HG03432 (cell line): Measurements from ENCODE around the gene DYNC1I2.

Source experiments
- ATAC-seq: cut with Tn5 transposase; IDR thresholded peaks from one replicate; pipeline ENCODE4 v1.9.1; 2021; ENCODE audit warnings: mild to moderate bottlenecking, moderate library complexity; ENCODE audit not compliant: unreplicated experiment

DYNC1I2 gene

DNA sequence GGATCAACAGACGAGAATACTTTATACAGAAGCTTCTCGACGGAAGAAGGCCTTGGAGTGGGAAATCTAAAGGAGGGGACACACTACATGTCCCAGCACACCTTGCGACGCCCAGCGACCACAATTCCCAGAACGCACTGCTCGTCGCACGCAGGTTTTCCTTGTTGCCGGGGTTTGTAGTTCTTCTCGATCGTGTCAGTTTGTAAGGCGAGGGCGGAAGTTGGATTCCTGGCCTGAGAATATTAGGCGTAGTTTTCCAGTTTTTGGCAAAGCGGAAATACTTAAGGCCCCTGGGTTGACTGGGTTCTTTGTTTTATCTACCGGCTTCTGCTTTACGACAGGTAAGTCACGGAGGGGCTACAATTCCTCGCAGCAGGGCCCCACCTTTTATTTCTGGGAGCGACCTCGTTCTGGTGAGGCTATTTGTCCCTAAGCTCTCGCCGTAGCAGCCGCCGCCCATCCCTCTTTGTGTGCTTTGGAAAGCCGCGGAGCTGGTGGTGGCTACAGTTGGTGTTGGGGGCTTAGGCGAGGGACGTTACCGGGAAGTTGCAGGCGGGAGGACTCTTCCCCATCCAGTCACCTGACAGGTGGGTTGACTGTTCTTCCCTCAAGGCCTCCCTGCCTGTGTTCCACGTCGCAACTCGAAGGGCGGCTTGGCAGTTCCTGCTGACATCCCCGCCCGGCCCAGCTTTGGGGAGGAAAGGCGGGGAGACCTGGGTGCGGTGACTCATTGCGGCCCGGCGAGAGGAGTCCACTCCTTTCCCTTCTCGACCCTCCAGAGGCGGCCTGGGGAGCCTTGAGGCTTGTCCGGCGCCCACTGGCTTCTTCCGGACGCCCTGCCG is at the start of gene DYNC1I2:
Gene DYNC1I2, plus strand, starts transcription at position 183 of the 842 bp plus-strand sequence. CDS start 2,687 bp downstream, outside the sequence.
- ATAC-seq: peak; percentile 94

DNA sequence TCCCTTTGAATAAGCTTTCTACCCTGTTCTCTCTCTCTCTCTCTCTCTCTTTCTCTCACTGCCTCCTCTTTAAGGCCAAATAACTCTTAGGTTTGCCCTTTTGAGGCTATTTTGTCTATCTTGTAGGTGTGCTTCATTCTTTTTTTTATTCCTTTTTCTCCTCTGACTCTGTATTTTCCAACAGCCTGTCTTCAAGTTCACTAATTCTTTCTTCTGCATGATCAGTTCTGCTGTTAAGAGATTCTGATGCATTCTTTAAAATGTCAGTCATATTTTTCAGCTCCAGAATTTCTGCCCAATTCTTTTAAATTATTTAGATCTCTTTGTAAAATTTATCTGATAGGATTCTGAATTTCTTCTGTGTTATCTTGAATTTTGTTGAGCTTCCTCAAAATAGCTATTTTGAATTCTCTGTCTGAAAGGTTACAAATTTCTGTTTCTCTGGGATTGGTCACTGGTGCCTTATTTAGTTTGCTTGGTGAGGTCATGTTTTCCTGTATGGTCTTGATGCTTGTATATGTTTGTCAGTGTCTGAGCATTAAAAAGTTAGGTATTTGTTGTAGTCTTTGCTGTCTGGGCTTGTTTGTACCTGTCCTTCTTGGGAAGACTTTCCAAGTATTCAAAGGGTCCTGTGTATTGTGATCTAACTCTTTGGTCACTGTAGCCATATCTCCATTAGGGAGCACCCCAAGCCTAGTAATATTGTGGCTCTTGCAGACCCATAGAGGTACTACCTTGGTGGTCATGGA is 35.4 kb upstream of the DYNC1I2 start:
- no peak for ATAC-seq

DNA sequence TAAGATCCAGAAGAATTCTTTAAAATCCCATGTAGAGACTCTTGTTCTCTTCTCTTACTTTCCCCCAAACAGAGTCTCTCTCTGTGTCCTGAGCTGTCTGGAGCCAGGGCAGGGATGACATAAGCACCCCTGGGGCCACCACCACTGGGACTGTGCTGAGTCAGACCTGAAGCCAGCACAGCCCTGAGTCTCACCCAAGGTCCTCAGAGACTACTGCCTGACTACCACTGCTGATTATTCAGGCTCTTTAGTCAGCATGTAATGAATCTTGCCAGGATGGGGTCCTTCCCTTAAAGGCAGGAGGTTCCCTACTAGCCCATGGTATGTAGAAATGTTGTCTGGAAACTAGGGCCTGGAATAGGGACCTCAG is 34.9 kb upstream of the DYNC1I2 start:
- peak; percentile 84 for ATAC-seq

DNA sequence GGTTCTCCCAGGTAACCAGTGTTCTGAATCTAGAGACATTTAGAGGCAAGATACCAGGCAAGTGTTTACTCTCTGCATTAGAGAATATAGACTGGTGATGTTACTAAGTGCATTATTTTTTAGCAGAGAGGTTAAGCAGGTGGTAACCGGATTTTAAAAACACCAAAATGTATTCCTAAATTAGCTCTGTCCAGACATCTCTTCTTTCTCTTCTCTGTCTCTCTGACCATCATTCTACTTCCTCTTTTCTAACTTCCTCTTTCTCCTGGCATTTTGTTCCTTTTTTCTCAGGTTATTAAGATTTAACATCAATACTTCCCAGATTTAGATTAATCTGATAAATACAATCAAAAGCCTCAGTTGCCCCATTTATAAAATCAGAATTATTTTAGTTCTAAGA is 31.7 kb upstream of the DYNC1I2 start:
- ATAC-seq: peak; percentile 60

DNA sequence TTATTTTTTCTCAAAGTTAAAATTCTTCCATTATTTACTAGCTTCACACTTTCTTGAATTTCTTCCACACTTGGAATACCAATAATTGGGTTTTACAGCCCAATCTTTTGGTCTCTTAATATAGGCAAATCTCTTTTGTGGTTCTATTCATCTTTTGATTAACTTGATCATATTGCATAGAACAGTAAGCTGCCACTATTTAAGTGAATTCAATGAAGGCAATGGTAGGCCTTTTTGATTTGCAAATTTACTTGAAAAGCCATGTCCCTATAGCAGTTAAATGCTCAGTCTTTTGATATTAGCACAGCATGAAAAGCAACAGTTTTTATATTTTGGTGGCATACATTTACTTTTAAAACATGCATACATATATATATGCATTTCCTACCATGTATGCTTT is 20.2 kb upstream of the DYNC1I2 start:
- no peak for ATAC-seq

DNA sequence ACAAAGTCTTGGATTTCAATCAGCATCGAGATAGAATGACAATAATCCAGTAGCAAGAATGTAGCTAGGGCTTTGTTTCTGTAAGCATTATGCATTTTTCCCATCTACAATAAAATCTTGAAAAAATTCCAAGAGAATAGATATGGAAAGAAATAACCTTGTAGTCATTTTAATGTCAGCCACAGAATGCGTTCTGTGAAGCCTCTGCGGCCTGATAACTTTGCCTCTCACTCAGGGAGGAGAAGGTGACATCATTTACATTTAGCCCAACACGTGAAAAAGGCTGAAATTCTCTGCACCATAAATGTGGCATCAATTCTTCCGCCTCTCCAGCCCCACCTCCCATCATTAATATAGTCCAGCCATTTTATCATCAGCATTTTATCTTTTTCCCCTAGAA is 19.1 kb upstream of the DYNC1I2 start:
- no peak for ATAC-seq

DNA sequence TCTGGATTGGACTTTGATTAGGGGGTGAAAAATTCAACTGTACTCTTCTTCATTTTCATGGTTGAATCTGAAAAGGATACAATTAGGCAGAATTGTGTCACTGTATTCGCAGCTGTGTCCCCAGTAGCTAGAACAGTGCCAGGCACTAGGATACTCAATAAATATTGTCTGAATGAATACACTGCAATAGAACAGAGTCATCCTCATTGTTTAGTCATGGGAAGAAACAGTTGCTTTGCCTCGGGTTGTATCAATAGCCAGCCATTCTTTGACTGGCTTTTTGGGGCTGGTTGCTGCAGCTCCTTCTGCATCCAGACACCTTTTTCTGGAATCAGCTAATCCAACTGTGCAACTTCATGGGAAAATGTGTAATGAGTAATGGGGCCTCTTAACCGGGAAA is 18.1 kb upstream of the DYNC1I2 start:
- ATAC-seq: no peak

DNA sequence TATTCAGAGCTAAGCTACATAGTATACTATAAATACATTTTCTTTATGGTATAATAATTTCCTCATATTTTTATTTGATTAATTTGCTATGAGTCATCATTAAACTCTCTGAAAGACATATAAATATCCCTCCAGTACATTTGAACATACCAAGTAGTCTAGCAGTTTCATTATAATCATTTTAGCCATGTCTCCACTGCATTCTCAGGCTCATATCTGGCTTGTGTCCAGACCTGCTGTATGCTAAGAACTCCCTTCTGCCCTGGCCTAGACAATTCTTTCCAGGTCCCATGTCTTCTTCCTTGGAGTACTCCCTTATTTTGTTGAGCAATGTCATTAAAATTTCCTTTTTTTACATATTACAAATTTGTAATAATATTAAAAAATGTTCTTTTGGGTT is 16.6 kb upstream of the DYNC1I2 start:
- no peak for ATAC-seq

DNA sequence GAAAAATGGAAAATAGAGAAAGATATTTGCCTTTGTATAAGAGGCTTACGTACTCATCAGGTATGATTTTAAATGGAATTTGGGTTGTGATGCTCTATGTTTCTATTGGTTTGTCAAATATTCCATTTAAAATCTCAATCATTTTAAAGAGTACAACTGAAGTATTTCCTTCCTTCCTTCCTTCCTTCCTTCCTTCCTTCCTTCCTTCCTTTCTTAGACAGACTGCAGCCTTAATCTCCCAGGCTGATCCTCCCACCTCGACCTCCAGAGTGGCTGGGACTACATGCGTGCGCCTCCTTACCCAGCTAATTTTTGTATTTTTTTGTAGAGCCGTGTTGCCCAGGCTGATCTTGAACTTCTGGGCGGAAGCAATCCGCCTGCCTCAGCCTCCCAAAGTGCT is 15.4 kb upstream of the DYNC1I2 start:
- ATAC-seq: no peak

DNA sequence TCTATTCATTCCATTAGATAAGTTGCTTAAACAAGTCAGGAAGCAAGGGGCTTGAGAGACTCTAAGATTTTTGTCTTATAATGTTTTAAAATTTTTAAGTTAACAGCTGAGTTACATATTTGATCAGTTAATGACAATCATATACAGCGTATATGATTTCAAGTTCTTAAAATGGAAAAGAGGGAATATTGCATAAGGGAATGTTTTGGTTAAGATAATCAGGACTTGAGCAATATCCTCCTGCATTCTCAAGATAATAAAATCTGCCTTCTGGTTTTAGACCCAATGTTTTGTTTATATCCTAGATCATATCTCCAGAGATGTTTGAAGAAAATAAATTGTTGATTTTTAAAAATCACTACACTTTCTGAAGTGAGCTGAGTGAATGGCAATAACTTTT is 13.4 kb upstream of the DYNC1I2 start:
- ATAC-seq: no peak

DNA sequence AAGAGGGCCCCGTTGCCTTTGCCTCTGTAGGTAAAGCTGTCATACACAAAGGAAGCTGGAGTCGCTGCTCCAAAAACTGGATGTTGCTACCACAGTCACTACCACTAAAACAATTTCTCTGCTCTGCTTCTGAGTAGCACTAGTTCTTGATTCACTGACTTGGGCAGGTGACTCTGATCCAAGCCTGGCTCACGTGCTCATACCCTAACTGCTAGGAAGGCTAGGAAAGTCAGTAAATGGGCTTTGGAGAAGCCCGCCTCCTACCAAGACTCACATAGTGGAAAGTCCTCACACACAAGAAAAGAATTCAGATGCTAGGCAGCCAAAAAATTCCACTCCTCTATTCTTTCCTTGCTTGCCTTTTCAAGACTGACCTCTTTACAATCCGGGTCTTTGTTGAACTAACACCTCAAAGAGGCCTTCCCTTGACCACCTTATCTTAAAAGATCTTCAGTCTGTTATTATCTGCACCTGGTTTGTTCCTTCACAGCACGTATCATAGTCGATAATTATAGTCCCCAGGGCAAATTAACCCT is 11.4 kb upstream of the DYNC1I2 start:
- ATAC-seq: no peak

DNA sequence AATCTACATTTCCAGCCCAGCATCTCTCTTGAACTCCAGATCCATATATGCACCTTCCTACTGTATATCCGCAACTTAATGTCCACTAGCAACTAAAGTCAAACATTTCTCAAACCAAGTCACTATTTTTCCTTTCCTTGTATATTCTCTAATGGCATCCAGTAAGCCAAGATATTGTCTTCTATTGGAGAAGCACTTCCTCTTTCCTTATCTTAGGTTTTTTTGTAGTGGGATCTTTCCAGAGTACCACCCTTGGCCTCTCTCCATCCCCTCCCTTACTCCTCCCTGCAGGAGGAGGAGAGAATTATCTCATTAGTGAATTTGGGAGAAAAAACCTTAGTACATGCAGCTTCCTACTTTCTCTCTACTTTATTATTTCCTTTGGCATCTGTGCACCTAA is 8.7 kb upstream of the DYNC1I2 start:
- ATAC-seq: no peak

DNA sequence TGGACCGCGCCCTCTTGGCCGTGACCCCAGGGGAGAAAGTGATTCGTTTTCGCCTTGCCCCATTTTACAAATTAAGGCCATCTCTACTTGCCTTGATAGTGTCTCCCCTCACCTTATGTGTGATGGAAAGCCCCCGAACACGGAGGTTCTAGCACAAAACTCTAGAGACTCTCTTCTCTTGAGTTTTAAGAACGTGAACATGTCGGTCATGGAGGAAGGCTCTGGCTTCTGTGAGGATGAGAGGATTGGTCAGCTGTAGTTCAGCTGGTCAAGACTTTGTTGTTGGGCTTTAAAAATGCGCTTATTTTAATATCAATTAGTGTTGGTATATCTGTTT is 828 bp downstream of the DYNC1I2 start:
- ATAC-seq: peak; percentile 9

DNA sequence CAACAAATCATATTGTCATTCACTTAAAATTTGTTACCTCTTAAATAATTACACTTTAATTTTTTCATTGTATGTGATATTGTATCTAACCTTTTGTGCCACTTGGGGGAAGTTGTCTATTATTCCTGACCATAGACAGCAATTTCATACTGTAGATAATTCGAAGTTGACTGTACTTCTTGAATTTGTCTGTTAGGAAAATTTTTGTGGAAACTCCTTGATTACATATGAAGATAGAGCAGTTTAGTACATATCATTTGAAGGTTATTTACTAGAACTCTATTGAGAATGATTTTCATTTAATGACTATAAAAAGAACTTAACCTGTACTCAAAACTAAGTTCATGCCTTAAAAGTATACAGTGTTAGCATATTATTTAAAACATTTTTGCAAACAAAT is 5.1 kb downstream of the DYNC1I2 start:
- ATAC-seq: no peak

DNA sequence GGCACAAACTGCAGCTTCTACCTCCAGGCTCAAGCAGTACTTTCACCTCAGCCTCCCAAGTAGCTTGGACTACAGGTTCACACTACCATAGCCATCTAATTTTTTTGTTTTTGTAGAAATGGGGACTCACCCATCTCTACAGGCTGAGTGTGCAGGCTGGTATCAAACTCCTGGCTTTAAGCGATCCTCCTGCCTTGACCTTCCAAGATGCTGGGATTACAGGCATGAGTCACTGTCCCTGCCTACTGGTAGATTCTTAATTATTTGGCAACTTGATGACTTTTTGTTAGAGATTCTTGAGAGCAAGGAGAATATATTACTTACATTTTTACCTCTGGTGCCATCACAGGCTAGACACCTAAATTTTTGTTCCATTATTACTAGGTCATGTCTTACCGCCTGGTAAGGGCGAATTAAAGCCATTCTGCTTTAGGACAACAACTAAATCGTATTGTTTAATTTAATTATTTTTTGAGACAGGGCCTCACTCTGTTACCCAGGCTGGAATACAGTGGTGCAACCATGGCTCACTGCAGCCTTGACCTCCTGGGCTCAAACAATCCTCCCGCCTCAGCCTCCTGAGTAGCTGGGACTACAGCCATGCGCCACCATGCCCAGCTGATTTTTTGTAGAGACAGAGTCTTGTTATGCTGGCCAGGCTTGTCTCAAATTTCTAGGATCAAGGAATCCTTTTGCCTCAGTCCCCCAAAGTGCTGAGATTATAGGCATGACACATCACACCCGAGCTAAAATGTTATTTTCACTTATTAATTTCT is 15.7 kb downstream of the DYNC1I2 start:
- no peak for ATAC-seq

DNA sequence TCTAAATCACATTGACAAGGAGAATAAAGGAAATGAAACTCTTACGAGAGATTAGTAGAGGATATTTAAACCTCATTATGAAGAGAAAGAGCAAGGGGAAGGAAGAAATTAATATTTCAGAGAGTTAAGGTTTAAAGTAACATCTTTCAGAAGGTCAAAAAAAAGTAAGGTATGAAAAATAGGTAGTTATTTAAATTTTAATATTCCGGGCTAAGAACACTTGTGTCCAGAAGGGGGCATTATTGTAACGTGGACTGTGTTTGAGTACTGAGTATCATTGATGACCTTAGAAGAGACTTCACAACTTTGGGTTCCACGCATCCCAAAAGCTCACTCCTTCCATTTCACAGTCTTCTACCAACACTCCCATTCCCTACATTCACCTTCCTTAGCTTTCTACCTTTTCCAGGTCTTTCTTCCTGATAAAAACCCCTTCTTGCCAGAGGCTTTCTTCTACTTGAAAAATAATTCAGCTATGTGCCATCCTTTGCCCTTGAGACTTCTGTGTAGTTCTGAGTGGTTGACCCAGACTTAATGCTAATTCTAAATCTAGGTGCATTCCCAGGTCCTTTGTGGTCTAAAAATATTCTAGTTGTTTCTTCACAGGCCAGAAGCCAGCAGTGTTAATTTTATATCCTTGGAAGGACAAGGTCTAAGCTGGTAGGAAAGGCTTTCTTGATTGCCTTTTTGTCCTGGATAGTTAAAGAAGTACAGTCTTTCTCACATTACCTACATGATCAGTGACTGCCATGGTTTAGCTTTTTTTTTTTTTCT is 16.5 kb downstream of the DYNC1I2 start:
- ATAC-seq: no peak

DNA sequence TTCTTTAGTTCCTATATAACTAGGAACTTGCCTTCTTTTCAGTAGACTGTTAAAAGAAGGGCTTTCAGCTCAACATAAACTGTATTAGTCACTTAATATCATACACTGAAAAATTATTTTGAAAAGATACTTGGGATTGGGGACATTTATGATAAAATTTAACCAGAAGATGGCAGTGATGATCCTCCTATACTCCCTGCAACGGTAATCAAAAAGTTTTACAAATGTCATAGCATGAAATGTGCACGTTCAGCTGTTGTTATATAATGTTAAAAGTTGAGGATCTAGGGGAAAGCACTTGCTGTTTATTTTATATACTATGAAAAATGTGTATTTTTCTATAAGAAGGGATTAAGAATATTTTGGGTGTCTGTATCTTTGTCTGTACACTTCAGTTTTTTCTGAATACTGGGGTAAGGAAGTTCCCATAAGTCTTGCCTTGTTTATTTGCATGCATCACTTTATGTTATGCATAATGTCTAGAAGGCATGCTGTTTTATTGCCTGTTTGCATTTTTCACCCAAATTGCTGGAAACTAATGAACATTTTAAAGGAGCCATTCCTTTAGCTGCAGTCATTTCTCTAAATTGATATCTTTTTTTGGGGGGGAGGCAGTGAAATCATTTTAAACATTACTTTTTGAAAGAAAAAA is 19.0 kb downstream of the DYNC1I2 start:
- ATAC-seq: no peak

DNA sequence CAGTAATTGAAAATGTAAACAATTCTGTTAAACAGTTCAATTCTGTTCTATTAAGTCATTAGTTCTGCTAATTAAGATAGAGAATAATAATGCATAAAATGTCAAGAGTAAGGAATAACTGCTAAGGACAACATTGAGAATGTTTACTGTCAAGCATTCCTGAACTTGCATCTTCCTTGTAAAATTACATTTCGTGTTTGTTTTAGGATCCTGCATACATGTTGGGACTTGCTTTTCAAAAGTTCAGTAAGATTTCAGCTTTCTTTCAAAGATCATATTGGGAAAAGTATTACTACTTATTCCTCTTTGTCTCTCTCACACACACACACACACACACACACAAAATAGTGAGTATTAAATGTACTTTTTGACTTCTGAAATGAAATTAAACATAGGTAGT is 20.5 kb downstream of the DYNC1I2 start:
- no peak for ATAC-seq

DNA sequence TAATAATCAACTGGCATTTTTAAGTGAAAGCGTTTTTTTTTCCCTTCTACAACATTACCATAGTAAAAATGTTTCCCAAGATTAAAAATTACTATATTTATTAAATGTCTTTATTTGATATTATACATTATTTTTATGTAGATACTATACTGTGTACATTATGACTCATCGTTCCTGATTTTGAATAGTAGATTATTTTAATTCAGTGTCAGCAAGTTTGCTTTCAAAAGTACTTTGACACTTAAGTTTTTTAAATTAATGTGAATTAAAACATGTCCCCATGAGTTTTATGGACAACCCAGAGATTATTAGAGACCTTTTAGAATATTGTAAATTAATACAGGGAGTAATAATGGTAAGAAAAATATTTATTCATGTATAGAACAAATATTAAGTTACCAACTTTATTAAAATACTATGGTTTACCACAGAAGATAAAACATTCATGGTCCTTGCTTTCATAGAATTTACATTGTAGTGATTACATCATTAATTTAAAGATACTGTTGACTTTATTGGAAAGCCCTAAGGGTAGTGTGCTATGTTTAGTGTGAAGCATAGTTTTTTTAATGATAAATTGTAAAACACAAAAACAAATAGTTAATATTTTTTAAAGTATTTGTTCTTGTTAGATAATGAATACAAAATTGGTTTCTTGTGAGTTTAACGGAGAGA is 21.9 kb downstream of the DYNC1I2 start:
- ATAC-seq: no peak

DNA sequence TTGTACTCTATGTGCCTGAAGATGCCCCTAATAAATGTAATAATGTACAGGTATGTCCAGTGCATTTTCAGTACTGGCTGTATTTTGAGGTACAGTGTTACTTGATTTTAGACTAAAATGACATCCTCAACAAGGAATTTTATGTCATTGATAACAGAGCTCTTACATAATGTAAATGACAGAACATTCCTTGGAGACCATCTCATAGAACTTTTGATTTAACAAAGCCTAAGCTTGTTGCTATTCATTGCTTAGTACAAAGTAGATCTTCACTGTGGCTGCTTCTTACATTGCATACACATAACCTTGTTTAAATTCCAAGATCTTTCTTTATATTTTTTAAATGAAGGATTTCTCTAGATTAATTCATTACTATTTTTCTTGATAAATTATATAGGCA is 24.1 kb downstream of the DYNC1I2 start:
- no peak for ATAC-seq
